HG03108 (cell line): ENCODE measurements around the gene KLHL18.
"Not testable (repeated sequence)": the region's sequence is repeated elsewhere in the genome, so short reads cannot be mapped to it uniquely, and the experiment has no call there.

Experiments used
- ATAC-seq: cut with Tn5 transposase; IDR thresholded peaks from one replicate; pipeline ENCODE4 v1.9.1; 2021; ENCODE audit warnings: moderate library complexity; ENCODE audit not compliant: unreplicated experiment

KLHL18 gene

DNA sequence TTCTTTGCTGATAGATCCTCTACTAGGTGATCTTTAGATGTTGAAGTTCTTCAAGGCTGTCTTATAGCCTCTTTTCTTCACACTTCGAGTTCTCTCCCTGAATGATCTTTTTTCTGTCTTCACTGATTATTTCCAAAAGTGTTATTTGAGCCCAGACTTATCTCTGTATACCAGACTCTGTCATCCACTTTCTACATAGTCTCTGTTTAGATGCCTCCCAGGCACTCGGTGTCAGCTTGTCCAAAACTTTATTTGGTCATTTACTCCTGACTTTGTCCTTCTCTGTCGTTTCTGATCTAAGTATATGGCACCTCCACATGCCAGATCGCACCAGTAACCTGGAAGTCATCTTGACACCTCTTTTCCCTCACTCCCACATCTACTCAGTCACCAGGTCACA, 27.6 kb downstream of the KLHL18 start:
- ATAC-seq: no peak

DNA sequence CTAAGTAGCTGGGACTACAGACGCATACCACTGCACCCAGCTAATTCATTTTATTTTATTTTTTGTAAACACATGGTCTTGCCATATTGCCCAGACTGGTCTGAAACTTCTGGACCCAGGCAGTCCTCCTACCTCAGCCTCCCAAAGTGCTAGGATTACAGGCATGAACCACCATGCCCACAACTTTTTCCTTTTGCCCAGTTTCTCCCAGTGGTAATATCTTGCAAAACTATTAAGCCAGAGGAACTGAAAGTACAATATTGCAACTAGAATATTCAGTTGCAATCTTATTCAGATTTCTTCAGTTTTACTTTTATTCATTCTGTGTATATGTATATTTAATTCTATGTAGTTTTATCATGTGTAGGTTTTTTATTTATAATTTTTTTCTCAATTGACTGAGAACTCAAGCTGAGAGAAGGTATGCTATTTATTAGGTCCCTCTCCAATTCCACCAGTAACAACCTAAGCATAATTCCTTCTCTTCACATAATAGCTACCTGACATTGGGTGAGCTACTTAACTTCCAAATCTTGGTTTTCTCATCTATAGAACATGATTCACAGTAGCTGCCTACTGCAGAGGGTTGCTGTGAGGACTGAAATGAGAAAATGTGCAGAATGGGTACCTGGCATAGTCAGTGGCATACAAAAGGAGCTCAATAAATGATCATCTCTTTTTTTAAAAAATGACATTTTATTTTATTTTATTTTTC, 30.8 kb downstream of the KLHL18 start:
- ATAC-seq: no peak

DNA sequence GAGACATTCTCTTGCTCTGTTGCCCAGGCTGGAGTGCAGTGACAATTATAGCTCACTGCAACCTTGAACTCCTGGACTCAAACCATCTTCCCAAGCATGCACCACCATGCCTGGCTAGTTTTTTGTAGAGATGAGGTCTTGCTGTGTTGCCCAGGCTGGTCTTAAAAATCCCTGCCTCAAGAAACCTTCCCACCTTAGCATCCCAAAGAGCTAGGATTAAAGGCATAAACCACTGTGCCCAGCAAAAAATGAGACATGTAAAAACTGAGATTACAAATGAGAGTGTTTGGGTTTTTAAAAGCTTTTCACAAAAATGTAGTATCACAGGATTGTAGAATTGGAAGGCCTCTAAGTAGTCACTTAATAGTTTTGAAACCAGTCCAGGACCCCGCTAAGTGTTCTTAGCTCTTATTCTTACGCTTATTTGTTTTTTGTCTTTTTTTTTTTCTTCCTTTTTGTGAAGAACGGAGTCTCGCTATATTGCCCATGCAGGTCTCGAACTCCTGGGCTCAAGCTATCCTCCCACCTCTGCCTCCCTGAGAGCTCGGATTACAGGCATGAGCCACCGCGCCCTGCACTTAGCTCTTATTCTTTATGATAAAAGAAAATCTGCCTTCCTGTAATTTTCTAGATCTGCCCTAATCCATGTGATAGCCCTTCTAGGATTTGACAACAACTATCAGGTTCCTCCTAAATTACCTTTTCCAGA, 31.5 kb downstream of the KLHL18 start:
- ATAC-seq: no peak

DNA sequence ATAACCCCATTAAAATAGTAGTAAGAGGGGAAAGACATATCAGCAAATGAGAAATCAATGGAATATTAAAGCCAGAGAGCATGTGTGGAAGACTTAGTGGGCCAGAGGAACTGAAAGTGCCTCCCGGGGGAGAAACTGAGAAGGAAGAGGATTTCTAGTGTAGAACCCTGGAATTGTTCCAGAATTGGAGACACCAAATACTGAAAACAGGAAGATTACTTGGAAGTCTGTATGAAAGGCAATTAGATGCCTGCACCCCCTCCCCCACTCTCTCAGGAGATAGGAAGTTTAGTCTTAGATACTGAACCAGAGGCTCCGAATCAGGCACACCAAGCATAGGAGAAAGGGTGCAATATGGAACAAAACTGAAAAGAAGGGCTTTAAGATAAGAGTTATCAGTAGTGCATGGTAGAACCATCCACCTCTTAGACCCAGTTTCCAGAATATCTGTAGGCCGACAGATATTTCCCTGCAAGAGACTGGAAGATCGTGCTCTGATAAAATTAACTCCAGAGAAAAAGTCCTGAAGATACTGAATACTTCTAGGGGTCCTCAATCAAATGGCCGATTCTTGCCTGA, 32.4 kb downstream of the KLHL18 start:
- ATAC-seq: no peak

DNA sequence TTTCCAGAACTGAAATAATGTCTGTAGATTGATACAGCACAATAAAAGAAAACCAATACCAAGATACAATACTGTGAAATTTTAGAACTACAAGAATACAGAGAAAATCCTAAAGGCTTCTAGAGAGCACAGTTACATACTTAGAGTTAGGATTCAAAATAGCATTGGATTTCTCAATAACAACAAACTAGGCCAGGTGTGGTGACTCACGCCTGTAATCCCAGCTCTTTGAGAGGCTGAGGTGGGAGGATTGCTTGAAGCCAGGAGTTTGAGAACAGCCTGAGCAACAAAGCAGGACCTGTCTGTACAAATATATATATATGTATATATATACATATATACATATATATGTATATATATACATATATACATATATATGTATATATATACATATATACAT, 33.4 kb downstream of the KLHL18 start:
- not testable (repeated sequence) for ATAC-seq

DNA sequence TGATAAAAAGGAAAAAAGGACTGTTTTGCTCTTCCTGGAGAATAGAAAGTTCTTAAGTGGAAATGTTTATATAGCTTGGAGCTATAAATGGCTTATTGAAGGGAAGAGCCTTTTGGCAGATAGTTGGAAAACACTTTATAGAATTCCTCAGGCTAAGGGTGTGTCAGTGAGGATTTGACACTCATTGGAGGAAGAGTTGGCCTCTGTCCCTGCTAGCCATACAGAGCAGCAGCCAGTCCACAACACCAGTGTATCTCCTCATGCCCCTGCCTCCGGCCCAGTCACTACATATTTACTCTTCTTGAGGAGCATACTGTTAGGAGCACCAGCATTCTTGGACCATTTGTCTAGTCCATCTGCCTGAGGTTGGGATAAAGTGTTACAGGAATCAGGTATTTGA, 36.2 kb downstream of the KLHL18 start:
- ATAC-seq: no peak

DNA sequence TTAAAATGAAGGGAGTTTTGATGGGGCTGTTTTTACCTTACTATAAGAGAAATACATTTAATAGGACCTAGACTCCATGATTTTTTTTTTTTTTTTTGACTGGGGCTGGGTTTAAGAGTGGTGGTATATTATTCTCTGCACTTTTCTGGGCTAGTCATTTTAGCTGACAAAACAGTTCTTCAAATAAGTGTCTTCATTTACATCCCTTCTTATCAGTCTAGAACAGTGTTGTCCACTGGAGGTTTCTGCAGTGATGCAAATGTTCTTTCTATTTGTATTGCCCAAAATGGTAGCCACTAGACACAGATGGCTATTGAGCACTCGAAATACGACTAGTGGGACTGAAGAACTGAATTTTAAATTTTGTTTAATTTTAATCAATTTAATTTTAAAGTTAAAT, 37.2 kb downstream of the KLHL18 start:
- ATAC-seq: no peak

DNA sequence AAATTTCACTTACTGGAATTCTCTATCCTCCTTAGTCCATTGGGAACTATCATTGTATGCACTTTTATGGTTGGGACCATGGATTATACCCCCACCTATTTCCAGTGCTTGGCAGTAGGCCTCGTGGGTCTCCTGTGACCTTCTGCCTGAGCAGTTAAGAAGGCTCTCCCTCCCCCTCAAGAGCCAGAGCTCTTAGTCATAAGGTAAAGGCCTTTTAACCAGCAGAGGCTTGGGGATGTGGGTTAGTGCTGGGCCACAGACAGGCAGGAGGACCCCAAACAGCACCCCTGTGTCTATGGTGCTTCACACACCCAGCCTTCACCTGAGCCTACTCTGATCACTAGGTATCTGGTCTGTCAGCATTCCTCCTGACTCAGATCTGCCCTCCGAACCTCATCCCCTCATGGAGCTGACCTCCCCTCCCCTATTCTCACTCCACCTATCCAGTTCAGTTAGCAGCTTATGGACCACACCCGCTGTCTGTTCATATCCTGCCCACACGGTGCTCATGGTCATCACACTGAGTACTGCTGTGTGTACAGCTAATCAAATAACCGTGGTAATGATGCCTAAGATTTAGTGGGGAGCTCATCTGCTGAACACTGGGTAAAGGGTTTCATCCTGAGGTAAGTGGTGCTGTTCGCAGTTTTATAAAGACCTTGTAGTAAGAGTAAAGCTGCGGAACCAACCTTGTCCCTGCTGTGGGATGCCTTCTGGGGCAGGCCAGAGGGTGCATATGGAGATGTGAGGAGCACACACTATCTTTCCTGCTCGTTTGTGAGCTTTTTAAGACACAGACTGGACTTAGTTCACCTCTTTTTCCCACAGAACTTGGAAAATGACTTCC, 40.9 kb downstream of the KLHL18 start:
- no peak for ATAC-seq

DNA sequence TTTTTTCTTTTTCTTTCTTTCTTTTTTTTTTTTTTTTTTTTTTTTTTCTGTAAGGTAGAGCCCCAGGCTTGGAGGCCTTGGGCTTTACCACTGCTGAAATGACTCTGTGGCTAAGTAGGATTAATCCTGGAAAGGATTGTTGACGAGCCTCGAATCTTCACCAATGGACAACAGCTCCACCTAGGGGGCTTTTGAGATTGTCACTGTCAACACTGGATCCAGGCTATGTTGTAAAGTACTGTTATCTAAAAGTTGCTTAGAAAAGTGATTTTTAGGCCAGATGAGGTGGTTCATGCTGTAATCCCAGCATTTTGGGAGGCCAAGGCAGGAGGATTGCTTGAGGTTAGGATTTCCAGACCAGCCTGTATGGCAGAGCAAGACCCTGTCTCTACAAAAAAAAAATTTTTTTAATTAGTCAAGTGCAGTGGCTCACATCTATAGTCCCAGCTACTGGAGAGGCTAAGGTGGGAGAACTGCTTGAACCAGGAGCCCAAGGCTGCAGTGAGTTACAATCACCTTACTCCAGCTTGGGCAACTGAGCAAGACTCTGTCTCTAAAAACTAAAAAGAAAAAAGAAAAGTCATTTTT, 41.6 kb downstream of the KLHL18 start:
- no peak for ATAC-seq

DNA sequence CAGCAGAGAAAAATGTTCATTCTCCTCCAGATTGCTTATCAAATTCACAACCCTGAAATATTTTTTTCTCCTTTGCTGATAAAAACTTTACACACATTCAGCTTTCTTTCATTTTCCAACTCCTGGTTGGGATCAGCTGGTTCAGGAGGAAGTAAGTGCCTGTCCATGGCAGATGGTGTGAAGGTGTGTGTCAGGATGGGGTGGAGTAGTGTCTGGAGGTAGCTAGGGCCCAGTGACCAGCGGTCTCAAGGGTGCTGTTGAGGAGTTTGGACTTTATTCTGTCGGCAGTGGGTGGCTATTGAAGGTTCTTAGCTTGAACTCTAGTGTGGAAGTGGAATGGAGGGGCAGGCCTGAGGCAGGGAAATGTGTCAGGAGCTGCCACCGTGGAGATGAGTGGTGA, 51.2 kb downstream of the KLHL18 start:
- no peak for ATAC-seq

DNA sequence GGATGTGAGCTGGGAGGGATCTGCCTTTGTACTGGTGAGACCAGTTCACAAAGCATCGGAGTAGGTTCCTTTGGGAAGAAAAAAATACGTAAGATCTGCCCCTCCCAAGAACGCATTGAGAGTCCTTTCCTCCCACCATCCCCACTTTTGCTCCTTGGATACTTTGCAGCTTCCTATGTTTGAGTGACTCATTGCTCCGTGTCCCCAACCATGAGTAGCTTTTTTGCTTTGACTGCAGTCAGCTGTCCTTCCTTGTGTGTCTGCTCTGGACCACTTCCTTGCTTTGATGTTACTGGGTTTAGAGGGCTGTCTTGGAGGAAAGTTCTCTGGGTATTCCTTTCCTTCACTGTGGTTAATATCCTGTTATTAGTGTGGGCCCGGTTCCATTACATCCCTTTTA, 54.9 kb downstream of the KLHL18 start:
- no peak for ATAC-seq

DNA sequence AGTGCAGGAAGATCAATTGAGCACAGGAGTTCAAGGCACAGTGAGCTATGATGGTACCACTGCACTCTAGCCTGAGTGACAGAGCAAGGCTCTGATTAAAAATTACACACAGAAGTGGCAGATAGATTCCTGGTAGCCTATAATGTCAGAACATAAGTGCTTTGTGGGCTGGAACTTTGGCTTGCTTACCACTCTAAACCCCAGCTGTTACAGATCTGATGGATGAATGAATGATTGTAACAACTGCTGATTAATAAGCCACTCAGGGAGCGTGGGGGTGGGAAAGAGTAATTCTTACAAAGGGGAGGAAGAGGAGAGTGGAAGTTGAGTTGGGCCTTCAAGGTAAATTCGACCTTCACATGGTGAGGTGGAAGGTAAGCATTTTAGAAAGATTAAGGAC, 57.2 kb downstream of the KLHL18 start:
- ATAC-seq: no peak

DNA sequence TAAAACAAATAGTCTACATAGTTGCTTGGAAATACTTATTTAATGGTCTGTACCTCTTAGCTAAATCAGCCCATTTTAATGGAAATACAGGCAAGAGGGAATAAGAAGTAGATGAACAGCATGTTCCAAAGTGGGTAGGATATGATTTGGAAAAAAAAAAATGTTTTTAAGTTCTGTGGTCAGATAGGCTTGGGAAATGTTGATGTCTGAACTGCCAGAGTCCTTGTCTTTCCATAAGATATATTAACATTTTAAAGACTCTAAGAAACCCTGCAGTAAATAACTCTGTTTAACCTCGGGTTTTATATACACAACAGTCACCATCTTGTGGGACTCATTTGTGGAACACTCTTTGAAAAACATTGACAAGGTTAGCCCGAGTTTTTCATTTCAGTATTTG, 58.1 kb downstream of the KLHL18 start:
- no peak for ATAC-seq

DNA sequence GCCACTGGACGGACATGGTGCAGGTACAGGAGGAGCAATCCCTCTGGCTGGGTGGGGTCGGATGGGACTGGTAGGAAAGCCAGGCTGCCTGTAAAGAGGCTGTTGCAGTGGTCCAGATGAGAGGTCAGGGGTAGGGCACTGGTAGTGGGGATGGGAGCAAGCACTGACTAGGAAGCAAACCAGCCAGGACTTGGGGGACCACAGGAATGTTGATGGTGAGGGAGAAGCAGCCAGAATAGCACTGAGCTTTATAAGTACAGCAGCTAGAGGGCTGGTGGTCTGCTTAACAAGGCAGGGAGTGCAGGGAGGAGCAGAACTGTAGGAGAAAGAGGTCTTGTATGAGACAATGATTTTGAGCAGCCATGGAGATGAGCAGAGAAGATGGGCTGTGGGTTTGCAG, 59.4 kb downstream of the KLHL18 start:
- no peak for ATAC-seq

DNA sequence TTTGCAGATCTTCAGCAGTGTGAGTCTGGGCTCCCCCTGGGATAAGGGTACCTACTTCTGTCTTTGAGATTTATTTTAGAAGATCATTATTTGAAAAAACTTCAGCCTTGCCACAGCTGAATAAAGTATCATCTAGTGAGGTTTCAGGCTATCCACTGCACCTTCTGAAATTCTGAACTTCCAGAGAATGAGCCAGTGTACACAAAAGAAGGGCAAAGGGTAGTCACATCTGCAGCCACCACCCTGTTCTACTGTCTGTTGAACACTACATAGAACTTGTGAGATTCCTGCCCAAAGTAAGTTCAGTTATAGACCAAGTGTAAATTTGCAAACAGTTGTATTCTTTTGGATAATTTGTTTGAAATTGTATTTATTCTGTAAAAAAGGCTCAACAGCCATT, 60.1 kb downstream of the KLHL18 start:
- ATAC-seq: no peak

DNA sequence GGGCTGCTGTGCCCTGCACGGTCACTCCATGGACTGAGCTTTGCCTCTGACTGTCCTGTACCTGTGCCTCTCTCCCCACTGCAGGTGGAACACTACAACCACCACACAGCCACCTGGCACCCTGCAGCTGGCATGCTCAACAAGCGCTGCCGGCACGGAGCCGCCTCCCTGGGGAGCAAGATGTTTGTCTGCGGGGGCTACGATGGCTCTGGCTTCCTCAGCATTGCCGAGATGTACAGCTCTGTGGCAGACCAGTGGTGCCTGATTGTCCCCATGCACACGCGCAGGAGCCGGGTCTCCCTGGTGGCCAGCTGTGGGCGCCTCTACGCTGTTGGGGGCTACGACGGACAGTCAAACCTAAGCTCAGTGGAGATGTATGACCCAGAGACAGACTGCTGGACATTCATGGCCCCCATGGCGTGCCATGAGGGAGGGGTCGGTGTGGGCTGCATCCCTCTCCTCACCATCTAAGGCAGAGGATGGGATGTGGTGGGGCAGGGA, 60.8 kb downstream of the KLHL18 start:
- no peak for ATAC-seq

DNA sequence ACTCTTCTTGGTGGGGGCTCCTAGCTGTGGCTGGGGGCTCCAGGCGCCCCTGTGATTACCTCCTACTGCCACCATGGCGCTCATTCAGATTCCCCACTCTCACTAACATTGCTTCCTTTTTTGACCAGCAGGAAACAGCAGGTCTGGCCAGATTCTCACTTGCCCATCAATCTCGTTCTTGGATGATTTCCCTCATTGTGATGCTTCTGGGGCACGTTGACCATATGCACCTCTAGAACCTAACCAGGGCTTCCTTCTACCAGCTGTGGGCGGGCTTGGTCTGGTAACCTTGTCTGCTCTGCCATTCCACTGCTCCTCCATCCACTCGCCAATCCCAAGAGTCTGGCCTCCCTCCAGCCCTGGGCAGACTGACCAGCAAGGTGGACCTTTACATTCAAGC, 62.2 kb downstream of the KLHL18 start:
- no peak for ATAC-seq

DNA sequence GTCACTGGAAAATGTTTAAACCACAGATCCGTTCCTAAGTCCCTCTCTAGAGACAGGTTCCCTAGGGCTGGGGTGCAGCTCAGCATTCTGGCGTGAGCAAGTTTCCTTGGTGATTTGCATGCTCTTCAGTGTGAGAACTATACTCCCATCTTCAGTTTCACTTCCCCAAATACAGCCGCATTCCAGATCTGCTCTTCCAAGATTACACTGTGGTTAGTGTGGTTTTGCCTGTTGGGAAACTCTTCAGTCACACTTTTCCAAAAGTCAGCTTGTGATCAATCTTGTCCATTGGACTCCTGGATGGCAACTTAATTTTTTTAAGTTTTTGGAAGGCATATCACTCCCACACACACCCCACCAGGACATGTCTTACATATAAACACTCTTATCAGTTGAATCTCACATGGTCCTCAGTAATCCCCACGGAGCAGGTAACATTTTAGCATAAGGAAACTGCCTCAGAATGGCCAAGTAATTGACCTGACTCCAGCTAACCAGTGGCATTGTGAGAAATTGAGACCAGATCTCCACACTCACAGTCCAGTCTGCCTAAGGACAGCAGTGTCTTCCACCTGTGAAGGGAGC, 64.6 kb downstream of the KLHL18 start:
- ATAC-seq: no peak

DNA sequence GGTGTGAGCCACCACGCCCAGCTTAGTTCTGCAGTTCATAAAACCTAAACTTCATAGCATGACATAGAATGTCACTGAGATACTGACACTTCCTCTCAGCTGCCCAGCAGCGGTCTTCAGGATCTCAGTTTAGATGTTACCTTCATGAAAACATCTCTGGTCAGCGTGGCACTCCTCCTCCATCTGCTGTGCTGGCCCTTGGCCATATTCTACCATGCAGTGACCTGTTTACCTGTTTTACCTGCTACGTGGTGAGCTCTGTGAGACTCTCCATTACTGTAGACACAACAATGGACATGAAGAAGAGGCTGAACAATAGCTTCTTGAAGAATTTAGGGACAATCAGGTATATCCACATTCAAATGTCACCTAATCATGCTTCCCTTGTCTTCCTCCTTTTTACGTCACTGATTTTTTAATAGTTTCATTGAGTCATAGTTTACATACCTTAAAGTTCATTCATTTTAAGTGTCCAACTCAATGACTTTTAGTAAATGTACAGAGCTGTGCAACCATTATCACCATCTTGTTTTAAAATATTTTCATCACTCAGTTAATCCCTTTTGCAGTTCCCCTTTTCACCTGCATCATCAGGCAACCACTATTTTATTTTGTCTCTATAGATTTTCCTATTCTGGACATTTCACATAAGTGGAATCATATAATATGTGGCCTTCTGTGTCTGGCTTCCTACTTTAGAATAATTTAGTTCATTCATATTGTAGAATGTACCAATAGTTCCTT, 65.8 kb downstream of the KLHL18 start:
- ATAC-seq: no peak

DNA sequence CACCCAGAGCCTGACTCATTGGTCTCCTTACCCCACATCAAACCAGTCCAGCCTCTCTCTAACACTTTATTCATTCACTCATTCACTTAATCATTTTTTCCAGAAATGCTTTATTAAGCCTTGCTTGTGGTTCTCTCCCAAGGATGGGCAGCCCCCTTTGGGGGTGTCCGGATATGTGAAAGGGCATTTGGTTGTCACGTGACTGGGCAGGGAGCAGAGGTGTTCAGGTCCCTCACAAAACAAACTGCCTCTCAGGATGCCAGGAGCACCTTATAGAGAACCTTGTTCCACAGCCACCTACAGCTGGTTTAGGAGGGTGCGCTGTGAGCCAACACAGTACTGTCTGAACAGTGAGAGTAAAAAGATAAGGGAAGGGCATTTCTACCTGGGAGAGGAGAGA, 72.3 kb downstream of the KLHL18 start:
- ATAC-seq: no peak
